GM12872 (cell line): ENCODE measurements around the gene SHC1.

ENCODE experiments used
- CTCF ChIP-seq: IDR thresholded peaks from 3 replicates; pipeline ENCODE4 v1.5.1; 2011; ENCODE audit warnings: low read depth, mild to moderate bottlenecking, low read length, moderate library complexity; ENCODE audit not compliant: insufficient read depth

Gene SHC1

GRCh38 chr1:154963643-154964042, 6.9 kb downstream of the SHC1 start:
- no peak for TF ChIP-seq CTCF

GRCh38 chr1:154962795-154963330, 7.7 kb downstream of the SHC1 start:
- TF ChIP-seq CTCF, result no peak

GRCh38 chr1:154962156-154962749, 8.3 kb downstream of the SHC1 start:
- TF ChIP-seq CTCF, result no peak

- peak; percentile 59; the same call in 2 of the 3 replicates for TF ChIP-seq CTCF
Observed at GRCh38 chr1:154961207-154962155, 9.1 kb downstream of the SHC1 start, which contains the start of gene PYGO2. TSS of gene PYGO2 (minus strand) at chr1:154961782. CDS start at chr1:154961576, 206 bp downstream.

GRCh38 chr1:154960446-154961136, 10.0 kb downstream of the SHC1 start:
- no peak for TF ChIP-seq CTCF

GRCh38 chr1:154959426-154959780, 11.1 kb downstream of the SHC1 start:
- no peak for TF ChIP-seq CTCF
